ENCODE results near the gene ZNF442. TPM values are rescaled to one million over a fixed set of nuclear protein-coding genes. Genes with fewer than 3 reads are reported as not detected.
"Not testable (repeated sequence)": the region's sequence is repeated elsewhere in the genome, so short reads cannot be mapped to it uniquely, and the experiment has no call there.

ZNF442 gene
- 4.2 TPM for total RNA-seq

DNA sequence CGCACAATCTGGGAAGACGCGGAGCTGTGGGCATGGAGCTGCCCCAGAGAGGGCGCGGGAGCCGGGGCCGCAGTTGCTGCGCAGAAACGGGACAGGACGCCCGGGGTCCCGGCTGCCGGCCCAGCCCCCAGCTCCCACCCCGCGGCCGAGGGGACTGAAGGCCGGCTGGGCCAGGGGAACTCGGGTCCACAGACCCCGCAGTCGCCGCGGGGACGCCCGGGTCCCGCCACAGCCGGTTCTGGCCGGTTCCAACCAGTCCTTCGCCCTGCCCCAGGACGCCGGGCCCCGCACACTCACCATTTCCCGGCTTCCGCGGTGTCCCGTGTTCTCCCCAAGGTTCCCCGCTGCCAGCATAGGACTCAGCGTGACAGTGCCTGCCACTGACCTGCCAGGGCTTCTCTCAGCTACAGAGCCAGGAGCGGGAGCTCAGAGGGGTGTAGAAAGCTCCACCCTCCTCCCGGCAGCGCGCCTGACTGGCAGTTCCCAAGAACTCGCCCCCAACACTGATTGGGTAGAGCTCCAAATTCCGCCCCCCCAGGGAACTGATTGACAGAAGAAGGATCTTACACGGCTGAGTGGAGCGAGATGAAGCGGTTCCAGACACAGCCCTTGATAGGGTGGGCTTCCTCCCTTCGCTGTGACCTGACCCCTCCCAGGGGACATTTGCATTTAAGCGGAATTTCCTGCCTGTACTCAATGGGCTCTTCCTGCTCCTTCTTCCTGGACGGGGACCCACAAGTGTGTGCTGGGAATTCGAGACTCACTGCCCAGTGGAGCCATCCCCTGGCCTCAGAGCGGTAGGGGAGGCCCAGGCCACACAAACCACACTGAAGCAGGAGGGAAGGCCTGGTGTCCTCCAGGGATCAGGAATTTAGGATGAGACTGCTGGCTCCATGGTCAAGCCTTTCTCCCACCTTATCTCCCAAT, at the start of gene ZNF442:
Gene ZNF442, minus strand, starts transcription at position 448 of the 927 bp plus-strand sequence. CDS start 2,052 bp downstream, outside the sequence.
- Histone ChIP-seq H3K9ac (ENCODE audit: low read depth in 1 of 3, low read length in 3 of 3) (peak within 1 kb of the TSS; percentile 79 to 93 (median 90)), H3K9me3 (ENCODE audit: control insufficient read depth in 3 of 3, low read length in 3 of 3) (no peaks in the 10 kb centered on the region), H3K36me3 (ENCODE audit: control insufficient read depth in 3 of 3, insufficient read depth in 3 of 3, low read length in 3 of 3) (no peaks in the 10 kb centered on the region), H3K4me1 (ENCODE audit: control insufficient read depth in 3 of 3, insufficient read depth in 3 of 3, low read length in 3 of 3) (peaks cover 4 to 20% (median 9%) of the 10 kb centered on the region in 3 donors), H3K27me3 (ENCODE audit: control insufficient read depth in 3 of 3, insufficient read depth in 3 of 3, low read length in 3 of 3) (no peaks in the 10 kb centered on the region), H3K27ac (ENCODE audit: low read depth, low read length) (peak within 1 kb of the TSS; percentile 96), H3K4me3 (ENCODE audit: low read length in 3 of 3) (peak within 1 kb of the TSS; percentile 88 to 92 (median 89))

DNA sequence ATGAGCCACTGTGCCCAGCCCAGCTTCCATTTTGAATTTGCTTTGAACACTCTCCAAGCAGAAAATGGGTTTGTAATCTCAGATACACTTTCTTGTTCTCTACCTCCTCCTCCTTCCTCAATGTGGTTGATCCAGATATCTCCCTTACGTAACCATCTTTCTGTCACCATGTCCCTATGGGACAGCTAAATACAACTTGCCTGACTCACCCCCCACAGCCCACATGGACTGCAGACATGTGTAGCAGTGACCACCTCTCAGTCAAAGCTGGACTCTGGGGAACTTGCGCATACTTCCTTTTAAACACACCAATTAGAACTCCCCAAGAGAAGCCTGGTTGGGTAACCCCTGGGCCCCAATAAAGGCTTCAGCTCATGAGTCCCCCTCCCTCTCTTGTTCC, 46.4 kb upstream of the ZNF442 start:
- no peaks in the 10 kb centered on the region for H3K36me3 ChIP-seq (ENCODE audit: control insufficient read depth in 3 of 3, insufficient read depth in 3 of 3, low read length in 3 of 3)
- no peak overlapping the region for H3K4me3 ChIP-seq (ENCODE audit: low read length in 3 of 3)
- no peaks in the 10 kb centered on the region for H3K4me1 ChIP-seq (ENCODE audit: control insufficient read depth in 3 of 3, insufficient read depth in 3 of 3, low read length in 3 of 3)
- no peak overlapping the region for H3K9ac ChIP-seq (ENCODE audit: low read depth in 1 of 3, low read length in 3 of 3)
- peaks cover 0 to 2% (median 0%) of the 10 kb centered on the region in 3 donors for H3K9me3 ChIP-seq (ENCODE audit: control insufficient read depth in 3 of 3, low read length in 3 of 3)
- no peak overlapping the region for H3K27ac ChIP-seq (ENCODE audit: low read depth, low read length)
- no peaks in the 10 kb centered on the region for H3K27me3 ChIP-seq (ENCODE audit: control insufficient read depth in 3 of 3, insufficient read depth in 3 of 3, low read length in 3 of 3)

DNA sequence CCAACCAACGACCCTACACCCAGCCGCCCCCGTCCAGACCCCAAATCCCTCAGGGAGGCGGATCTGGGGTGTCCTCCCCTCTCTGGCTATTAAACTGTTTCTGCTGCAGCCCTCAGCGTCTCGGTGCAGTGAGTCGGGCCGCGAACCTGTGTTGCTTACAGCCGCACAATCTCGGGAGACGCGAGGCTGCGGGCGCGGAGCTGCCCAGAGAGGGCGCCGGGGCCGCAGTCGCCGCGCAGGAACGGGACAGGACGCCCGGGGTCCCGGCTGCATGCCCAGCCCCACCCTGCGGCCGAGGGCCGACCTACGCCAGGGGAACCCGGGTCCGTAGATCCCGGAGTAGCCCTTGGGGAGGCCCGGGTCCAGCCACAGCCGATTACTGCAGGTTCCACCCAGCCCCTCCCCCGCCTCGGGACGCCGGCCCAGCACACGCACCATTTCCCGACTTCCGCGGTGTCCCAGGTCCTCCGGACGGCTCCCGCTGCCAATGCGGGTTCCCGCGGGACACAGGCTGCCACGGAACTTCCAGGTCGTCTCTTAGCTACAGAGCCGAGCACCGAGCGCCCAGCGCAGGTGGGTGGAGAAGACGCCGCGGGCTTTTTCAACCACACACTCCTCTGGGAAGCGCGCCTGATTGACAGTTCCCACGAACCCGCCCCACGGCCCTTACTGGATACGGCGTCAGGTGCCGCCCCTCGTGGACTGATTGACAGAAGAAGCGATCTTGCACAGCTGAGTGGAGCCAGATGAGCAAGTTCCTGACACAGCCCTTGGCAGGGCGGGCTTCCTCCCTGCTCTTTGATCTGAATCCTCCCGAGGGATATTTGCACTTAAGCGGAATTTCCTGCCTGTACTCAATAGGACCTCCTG, 35.4 kb upstream of the ZNF442 start, which contains the start of gene ZNF799:
Gene ZNF799, minus strand, starts transcription at position 639 of the 870 bp plus-strand sequence. Its CDS starts 201 bp downstream, at position 438.
- Histone ChIP-seq H3K27ac (ENCODE audit: low read depth, low read length) (peak within 1 kb of the TSS; percentile 77), H3K9ac (ENCODE audit: low read depth in 1 of 3, low read length in 3 of 3) (peak within 1 kb of the TSS; percentile 82 to 85 (median 85)), H3K4me1 (ENCODE audit: control insufficient read depth in 3 of 3, insufficient read depth in 3 of 3, low read length in 3 of 3) (peaks cover 3 to 6% (median 5%) of the 10 kb centered on the region in 3 donors), H3K36me3 (ENCODE audit: control insufficient read depth in 3 of 3, insufficient read depth in 3 of 3, low read length in 3 of 3) (no peaks in the 10 kb centered on the region), H3K4me3 (ENCODE audit: low read length in 3 of 3) (peak within 1 kb of the TSS; percentile 85 to 93 (median 87)), H3K27me3 (ENCODE audit: control insufficient read depth in 3 of 3, insufficient read depth in 3 of 3, low read length in 3 of 3) (no peaks in the 10 kb centered on the region), H3K9me3 (ENCODE audit: control insufficient read depth in 3 of 3, low read length in 3 of 3) (no peaks in the 10 kb centered on the region)

DNA sequence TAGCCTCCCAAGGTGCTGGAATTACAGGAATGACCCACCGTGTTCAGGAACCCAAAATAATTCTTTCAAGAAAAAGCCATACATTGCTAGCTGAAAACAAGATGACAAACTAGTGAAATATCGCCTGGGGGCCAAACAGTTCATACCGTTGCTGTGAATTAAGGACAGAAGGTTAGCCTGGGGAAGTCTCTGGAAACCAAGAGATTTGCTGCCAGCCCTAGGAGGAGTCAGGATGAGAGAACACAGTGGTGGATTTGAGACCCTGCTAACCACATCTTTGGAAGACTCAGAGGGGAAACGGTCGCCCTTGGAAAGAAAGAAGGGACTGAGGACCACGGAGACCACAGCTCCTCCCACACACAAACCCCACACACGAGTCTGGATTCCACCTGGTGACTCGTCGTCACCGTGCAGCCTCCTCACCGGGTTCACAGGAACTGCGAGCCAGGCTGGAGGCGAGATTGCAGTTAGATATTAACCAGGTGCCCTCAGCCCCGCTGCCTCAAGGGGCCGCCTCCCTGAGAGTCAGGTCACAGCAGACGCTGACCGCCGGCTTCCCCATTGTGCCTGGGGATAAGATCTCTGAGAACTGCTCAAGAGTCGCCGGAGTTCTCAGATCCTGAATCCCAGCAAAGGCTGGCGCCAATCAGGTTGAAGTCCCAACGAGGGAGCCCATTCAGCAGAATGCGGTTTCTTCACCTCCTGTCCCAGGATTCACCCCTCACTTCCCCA, 34.6 kb upstream of the ZNF442 start:
- H3K9me3 ChIP-seq (ENCODE audit: control insufficient read depth in 3 of 3, low read length in 3 of 3): not testable (repeated sequence)

DNA sequence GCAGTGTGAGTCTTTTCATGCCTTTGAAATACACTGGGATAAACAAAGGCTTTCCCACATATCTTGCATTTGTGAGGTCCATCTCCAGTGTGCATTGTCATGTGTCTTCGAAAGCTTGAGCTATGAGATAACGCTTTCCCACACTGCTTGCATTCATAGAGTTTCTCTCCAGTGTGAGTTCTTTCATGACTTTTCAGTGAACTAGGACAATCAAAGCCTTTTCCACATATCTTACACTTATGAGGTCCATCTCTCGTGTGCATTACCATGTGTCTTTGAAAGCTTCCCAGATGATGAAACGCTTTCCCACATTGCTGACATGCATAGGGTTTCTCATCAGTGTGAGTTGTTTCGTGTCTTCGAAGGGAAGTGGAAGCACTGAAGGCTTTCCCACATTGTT, 25.7 kb upstream of the ZNF442 start:
- peaks cover 11 to 20% (median 16%) of the 10 kb centered on the region in 3 donors for H3K36me3 ChIP-seq (ENCODE audit: control insufficient read depth in 3 of 3, insufficient read depth in 3 of 3, low read length in 3 of 3)

More for the DNA sequence above, 34.6 kb upstream of the ZNF442 start:
- H3K36me3 ChIP-seq (ENCODE audit: control insufficient read depth in 3 of 3, insufficient read depth in 3 of 3, low read length in 3 of 3); H3K4me1 ChIP-seq (ENCODE audit: control insufficient read depth in 3 of 3, insufficient read depth in 3 of 3, low read length in 3 of 3); H3K27me3 ChIP-seq (ENCODE audit: control insufficient read depth in 3 of 3, insufficient read depth in 3 of 3, low read length in 3 of 3): not testable (repeated sequence)
- peak overlapping the region; percentile 85 to 93 (median 87) for H3K4me3 ChIP-seq (ENCODE audit: low read length in 3 of 3)
- H3K9ac ChIP-seq (ENCODE audit: low read depth in 1 of 3, low read length in 3 of 3): peak overlapping the region; percentile 82 to 85 (median 85)
- peak overlapping the region; percentile 77 for H3K27ac ChIP-seq (ENCODE audit: low read depth, low read length)

DNA sequence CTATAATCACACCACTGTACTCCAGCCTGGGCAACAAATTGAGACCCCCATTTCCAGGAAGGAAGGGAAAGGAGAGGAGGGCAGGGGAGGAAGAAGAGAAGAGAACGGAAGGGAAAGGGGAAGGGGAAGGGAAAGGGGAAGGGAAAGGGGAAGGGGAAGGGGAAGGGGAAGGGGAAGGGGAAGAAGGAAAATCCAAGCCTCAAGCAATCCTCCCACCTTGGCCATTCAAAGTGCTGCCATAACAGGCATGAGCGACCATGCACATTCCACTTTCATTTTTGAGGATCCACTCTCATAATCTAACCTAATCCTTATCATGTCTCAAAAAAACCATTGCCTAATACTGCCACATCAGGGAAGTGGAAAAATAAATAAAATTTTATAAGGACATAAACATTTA, 20.9 kb upstream of the ZNF442 start:
- not testable (repeated sequence) for H3K9me3 ChIP-seq (ENCODE audit: control insufficient read depth in 3 of 3, low read length in 3 of 3); H3K27ac ChIP-seq (ENCODE audit: low read depth, low read length); H3K4me3 ChIP-seq (ENCODE audit: low read length in 3 of 3); H3K9ac ChIP-seq (ENCODE audit: low read depth in 1 of 3, low read length in 3 of 3); H3K27me3 ChIP-seq (ENCODE audit: control insufficient read depth in 3 of 3, insufficient read depth in 3 of 3, low read length in 3 of 3); H3K4me1 ChIP-seq (ENCODE audit: control insufficient read depth in 3 of 3, insufficient read depth in 3 of 3, low read length in 3 of 3)
- peaks cover 13 to 25% (median 20%) of the 10 kb centered on the region in 3 donors for H3K36me3 ChIP-seq (ENCODE audit: control insufficient read depth in 3 of 3, insufficient read depth in 3 of 3, low read length in 3 of 3)

More for the DNA sequence above, 25.7 kb upstream of the ZNF442 start:
- H3K4me3 ChIP-seq (ENCODE audit: low read length in 3 of 3); H3K9me3 ChIP-seq (ENCODE audit: control insufficient read depth in 3 of 3, low read length in 3 of 3); H3K27ac ChIP-seq (ENCODE audit: low read depth, low read length); H3K4me1 ChIP-seq (ENCODE audit: control insufficient read depth in 3 of 3, insufficient read depth in 3 of 3, low read length in 3 of 3); H3K27me3 ChIP-seq (ENCODE audit: control insufficient read depth in 3 of 3, insufficient read depth in 3 of 3, low read length in 3 of 3); H3K9ac ChIP-seq (ENCODE audit: low read depth in 1 of 3, low read length in 3 of 3): not testable (repeated sequence)

DNA sequence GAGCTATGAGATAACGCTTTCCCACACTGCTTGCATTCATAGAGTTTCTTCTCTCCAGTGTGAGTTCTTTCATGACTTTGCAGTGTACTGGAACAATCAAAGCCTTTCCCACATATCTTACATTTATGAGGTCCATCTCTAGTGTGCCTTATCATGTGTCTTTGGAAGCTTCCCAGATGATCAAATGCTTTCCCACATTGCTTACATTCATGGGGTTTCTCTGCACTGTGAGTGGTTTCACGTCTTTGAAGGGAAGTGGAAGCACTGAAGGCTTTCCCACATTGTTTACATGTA, 14.9 kb upstream of the ZNF442 start:
- peak overlapping the region in 1 of 3 donors; percentile 30 for H3K4me3 ChIP-seq (ENCODE audit: low read length in 3 of 3)
- no peaks in the 10 kb centered on the region for H3K4me1 ChIP-seq (ENCODE audit: control insufficient read depth in 3 of 3, insufficient read depth in 3 of 3, low read length in 3 of 3)
- no peak overlapping the region for H3K9ac ChIP-seq (ENCODE audit: low read depth in 1 of 3, low read length in 3 of 3)
- no peak overlapping the region for H3K27ac ChIP-seq (ENCODE audit: low read depth, low read length)
- peaks cover 0 to 23% (median 8%) of the 10 kb centered on the region in 3 donors for H3K9me3 ChIP-seq (ENCODE audit: control insufficient read depth in 3 of 3, low read length in 3 of 3)
- H3K36me3 ChIP-seq (ENCODE audit: control insufficient read depth in 3 of 3, insufficient read depth in 3 of 3, low read length in 3 of 3): peaks cover 16 to 33% (median 24%) of the 10 kb centered on the region in 3 donors
- H3K27me3 ChIP-seq (ENCODE audit: control insufficient read depth in 3 of 3, insufficient read depth in 3 of 3, low read length in 3 of 3): no peaks in the 10 kb centered on the region

DNA sequence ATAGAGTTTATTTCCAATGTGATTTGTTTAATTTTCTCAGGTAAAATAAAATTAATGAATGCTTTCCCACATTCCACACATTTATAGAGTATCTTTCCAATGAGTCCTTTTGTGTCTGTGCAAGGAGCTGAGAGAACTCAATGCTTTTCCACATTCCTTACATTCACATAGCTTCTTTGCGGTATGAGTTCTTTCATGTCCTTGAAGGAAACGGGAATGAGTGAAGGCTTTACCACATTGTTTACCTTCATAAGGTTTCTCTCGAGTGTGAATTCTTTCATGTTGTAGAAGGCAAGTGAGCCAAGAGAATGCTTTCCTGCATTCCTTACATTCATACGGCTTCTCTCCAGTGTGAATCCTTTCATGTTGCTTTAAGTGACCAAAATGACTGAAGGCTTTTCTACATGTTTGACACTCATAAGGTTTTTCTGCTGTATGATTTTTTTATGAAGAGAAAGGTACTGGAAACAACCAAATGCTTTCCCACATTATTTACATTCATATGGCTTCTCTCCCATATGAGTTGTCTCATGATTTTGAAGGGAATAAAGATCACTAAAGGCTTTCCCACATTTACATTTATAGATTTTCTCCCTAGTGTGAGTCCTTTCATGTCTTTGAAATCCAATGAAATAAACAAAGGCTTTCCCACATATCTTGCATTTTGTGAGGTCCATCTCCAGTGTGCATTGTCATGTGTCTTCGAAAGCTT, 14.4 kb upstream of the ZNF442 start:
- H3K27ac ChIP-seq (ENCODE audit: low read depth, low read length): no peak overlapping the region
- H3K4me1 ChIP-seq (ENCODE audit: control insufficient read depth in 3 of 3, insufficient read depth in 3 of 3, low read length in 3 of 3): no peaks in the 10 kb centered on the region
- no peaks in the 10 kb centered on the region for H3K27me3 ChIP-seq (ENCODE audit: control insufficient read depth in 3 of 3, insufficient read depth in 3 of 3, low read length in 3 of 3)
- H3K36me3 ChIP-seq (ENCODE audit: control insufficient read depth in 3 of 3, insufficient read depth in 3 of 3, low read length in 3 of 3): peaks cover 16 to 33% (median 24%) of the 10 kb centered on the region in 3 donors
- H3K9me3 ChIP-seq (ENCODE audit: control insufficient read depth in 3 of 3, low read length in 3 of 3): peaks cover 0 to 23% (median 8%) of the 10 kb centered on the region in 3 donors
- no peak overlapping the region for H3K4me3 ChIP-seq (ENCODE audit: low read length in 3 of 3)
- no peak overlapping the region for H3K9ac ChIP-seq (ENCODE audit: low read depth in 1 of 3, low read length in 3 of 3)

DNA sequence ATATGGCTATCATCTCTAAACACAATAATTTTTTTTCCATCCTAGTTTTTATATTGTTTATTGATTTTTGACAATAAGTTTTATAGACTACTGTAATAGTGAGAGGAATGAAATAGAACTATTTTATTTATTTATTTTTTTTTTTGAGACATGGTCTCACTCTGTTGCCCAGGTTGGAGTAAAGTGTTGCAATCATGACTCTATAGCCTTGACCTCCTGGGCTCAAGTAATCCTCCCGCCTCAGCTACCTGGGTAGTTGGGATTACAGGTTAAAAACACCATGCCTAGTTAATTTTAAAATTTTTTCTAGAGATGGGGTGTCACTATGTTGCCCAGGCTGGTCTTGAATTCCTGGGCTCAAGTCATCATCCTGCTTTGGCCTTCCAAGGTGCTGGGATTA, 8.5 kb upstream of the ZNF442 start:
- peaks cover 0 to 6% (median 3%) of the 10 kb centered on the region in 3 donors for H3K9me3 ChIP-seq (ENCODE audit: control insufficient read depth in 3 of 3, low read length in 3 of 3)

More for the DNA sequence above, 8.5 kb upstream of the ZNF442 start:
- peaks cover 0 to 4% (median 0%) of the 10 kb centered on the region in 3 donors for H3K36me3 ChIP-seq (ENCODE audit: control insufficient read depth in 3 of 3, insufficient read depth in 3 of 3, low read length in 3 of 3)
- H3K4me1 ChIP-seq (ENCODE audit: control insufficient read depth in 3 of 3, insufficient read depth in 3 of 3, low read length in 3 of 3): no peaks in the 10 kb centered on the region
- H3K9ac ChIP-seq (ENCODE audit: low read depth in 1 of 3, low read length in 3 of 3): no peak overlapping the region
- no peak overlapping the region for H3K27ac ChIP-seq (ENCODE audit: low read depth, low read length)
- no peaks in the 10 kb centered on the region for H3K27me3 ChIP-seq (ENCODE audit: control insufficient read depth in 3 of 3, insufficient read depth in 3 of 3, low read length in 3 of 3)
- H3K4me3 ChIP-seq (ENCODE audit: low read length in 3 of 3): no peak overlapping the region
